HG03175 (cell line): ENCODE data around the gene GNAQ.
A peak's percentile ranks its signal among the peaks of the same experiment; 100 is the strongest.

ENCODE experiments used
- ATAC-seq: cut with Tn5 transposase; IDR thresholded peaks from one replicate; pipeline ENCODE4 v1.9.1; 2021; ENCODE audit warnings: mild to moderate bottlenecking, moderate library complexity; ENCODE audit not compliant: unreplicated experiment

The GNAQ gene

GRCh38 chr9:77851882-77852595, 179.6 kb downstream of the GNAQ start:
- no peak for ATAC-seq

GRCh38 chr9:77848897-77849296, 182.7 kb downstream of the GNAQ start:
- ATAC-seq, result no peak

- ATAC-seq, result no peak
Observed at GRCh38 chr9:77848404-77848803, 183.2 kb downstream of the GNAQ start.

GRCh38 chr9:77847626-77848025, 184.0 kb downstream of the GNAQ start:
- no peak for ATAC-seq

GRCh38 chr9:77847059-77847499, 184.5 kb downstream of the GNAQ start:
- no peak for ATAC-seq

- no peak for ATAC-seq
Observed at GRCh38 chr9:77844415-77844814, 187.2 kb downstream of the GNAQ start.

GRCh38 chr9:77843871-77844155, 187.8 kb downstream of the GNAQ start:
- no peak for ATAC-seq

- no peak for ATAC-seq
Observed at GRCh38 chr9:77843076-77843870, 188.3 kb downstream of the GNAQ start.

- peak; percentile 71 for ATAC-seq
Observed at GRCh38 chr9:77841739-77842386, 189.7 kb downstream of the GNAQ start.

GRCh38 chr9:77839459-77840140, 192.0 kb downstream of the GNAQ start:
- no peak for ATAC-seq

GRCh38 chr9:77838986-77839385, 192.6 kb downstream of the GNAQ start:
- no peak for ATAC-seq

GRCh38 chr9:77834898-77835488, 196.6 kb downstream of the GNAQ start:
- ATAC-seq, result no peak

GRCh38 chr9:77833561-77834429, 197.8 kb downstream of the GNAQ start:
- ATAC-seq, result no peak

GRCh38 chr9:77832639-77833038, 199.0 kb downstream of the GNAQ start:
- no peak for ATAC-seq

GRCh38 chr9:77831781-77832180, 199.8 kb downstream of the GNAQ start:
- no peak for ATAC-seq

GRCh38 chr9:77830618-77831285, 200.9 kb downstream of the GNAQ start:
- ATAC-seq, result no peak

- no peak for ATAC-seq
Observed at GRCh38 chr9:77829420-77829819, 202.2 kb downstream of the GNAQ start.

- ATAC-seq, result no peak
Observed at GRCh38 chr9:77827104-77827784, 204.4 kb downstream of the GNAQ start.

- ATAC-seq, result no peak
Observed at GRCh38 chr9:77826621-77827020, 205.0 kb downstream of the GNAQ start.
